Stimulated activated memory B cell treated with anti-CD40 and anti-IgM and Interleukin-4, amounts not matched to agents 10 μg/mL and 1 μg/mL and 100 μg/mL, for 72 hours (primary cell): Measurements from ENCODE around the gene KLHL6.
A peak's percentile ranks its signal among the peaks of the same experiment; 100 is the strongest.
"Not testable (repeated sequence)": the region's sequence is repeated elsewhere in the genome, so short reads cannot be mapped to it uniquely, and the experiment has no call there.

Experiments used
- ATAC-seq: fragments of 150-1000 bp; cut with Tn5 transposase; 2 replicates; pipeline ENCODE4 v1.10.0; 2021
- H3K27ac Mint-ChIP-seq: one replicate; pipeline ENCODE4 v1.8.0; 2022; ENCODE audit warnings: mild to moderate bottlenecking, mixed read lengths
- H3K27me3 Mint-ChIP-seq: one replicate; pipeline ENCODE4 v1.8.0; 2022; ENCODE audit warnings: mixed read lengths
- H3K36me3 Mint-ChIP-seq: one replicate; pipeline ENCODE4 v1.8.0; 2022; ENCODE audit warnings: mixed read lengths
- H3K4me1 Mint-ChIP-seq: one replicate; pipeline ENCODE4 v1.8.0; 2022; ENCODE audit warnings: mixed read lengths
- H3K4me3 Mint-ChIP-seq: one replicate; pipeline ENCODE4 v1.8.0; 2022; ENCODE audit warnings: mild to moderate bottlenecking, moderate library complexity, mixed read lengths
- H3K9me3 Mint-ChIP-seq: one replicate; pipeline ENCODE4 v1.8.0; 2022; ENCODE audit warnings: mixed read lengths

The KLHL6 gene

DNA sequence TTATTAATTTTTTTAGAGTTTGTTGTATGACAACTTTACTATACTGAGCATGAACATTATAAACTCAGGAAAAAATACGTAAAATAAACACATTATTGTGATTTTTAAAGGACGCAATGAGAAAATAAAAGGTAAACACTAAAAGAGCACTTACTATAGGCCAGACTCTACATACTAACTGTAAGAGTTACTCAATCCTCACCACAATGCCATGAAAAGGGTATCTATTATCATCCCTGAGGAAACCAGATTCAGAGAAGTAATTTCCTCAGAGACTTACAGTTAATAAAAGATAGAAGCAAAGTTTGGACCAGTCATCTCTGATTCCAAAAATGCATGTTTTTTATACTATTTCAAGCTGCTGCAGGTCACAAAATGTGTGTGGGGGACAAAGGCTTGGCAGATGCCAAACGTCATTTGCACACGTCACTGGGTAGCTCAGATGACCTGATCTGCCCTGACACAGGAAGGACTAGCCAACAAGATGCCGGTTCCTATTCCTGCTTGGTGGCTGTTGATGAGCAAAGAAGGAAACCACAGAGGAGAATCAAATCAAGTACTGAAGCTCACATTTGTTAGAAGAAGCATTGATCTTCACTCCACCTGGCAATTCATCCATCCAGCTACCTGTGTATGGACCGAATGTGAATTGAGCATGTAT lies 42.3 kb downstream of the KLHL6 start:
- Mint-ChIP-seq H3K36me3 (peaks cover 32% of the 10 kb centered on the region), H3K9me3 (peaks cover 3% of the 10 kb centered on the region), H3K4me3 (no peak overlapping the region), H3K4me1 (peaks cover 82% of the 10 kb centered on the region), H3K27me3 (no peaks in the 10 kb centered on the region), H3K27ac (peak overlapping the region; percentile 71)
- ATAC-seq: peak; percentile 63

DNA sequence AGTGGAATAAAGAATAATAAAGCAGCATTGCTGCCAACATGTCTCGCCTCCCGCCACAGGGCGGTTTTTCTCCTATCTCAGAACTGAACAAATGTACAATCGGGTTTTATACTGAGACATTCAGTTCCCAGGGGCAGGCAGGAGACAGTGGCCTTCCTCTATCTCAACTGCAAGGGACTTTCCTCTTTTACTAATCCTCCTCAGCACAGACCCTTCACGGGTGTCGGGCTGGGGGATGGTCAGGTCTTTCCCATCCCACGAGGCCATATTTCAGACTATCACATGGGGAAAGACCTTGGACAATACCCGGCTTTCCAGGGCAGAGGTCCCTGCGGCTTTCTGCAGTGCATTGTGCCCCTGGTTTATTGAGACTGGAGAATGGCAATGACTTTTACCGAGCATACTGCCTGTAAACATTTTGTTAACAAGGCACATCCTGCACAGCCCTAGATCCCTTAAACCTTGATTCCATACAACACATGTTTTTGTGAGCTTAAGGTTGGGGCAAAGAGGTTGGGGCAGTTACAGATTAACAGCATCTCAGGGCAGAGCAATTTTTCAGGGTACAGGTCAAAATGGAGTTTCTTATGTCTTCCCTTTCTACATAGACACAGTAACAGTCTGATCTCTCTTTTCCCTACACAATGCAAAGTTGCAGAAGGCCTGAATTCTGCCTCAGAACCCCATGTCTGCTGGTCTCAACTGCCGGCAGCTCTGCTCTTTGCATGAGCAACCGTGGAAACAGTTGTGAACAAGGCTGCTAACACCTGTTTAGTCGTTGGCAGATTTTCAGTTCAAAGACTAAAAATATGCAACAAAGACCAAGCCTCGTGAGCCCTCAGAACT lies 44.0 kb downstream of the KLHL6 start:
- peak; percentile 47 for ATAC-seq
- Mint-ChIP-seq H3K4me1 (peaks cover 76% of the 10 kb centered on the region), H3K4me3 (peak overlapping the region; percentile 53), H3K27ac (peak overlapping the region; percentile 71), H3K36me3 (peaks cover 38% of the 10 kb centered on the region)
- H3K27me3 Mint-ChIP-seq, H3K9me3 Mint-ChIP-seq: not testable (repeated sequence)

DNA sequence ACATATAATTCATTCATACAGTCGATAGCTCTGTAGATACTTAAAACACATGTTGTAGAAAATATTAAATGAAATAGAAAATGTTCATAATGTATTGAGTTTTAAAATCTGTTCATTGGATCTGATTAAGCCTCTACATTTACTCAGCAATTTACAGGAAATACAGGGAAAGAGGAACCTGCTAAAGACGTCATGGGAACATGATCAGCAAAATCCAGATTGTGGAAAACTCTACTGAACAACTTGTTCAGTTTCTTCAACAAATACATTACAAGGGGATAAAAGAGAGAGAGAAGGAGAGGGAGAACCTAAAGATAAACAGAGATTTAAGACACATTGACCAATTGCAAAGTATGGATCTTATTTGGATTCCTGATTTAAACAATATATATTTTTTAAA lies 46.7 kb downstream of the KLHL6 start:
- H3K27me3 Mint-ChIP-seq: no peaks in the 10 kb centered on the region
- H3K27ac Mint-ChIP-seq: peak overlapping the region; percentile 46
- H3K36me3 Mint-ChIP-seq: peaks cover 54% of the 10 kb centered on the region
- no peak overlapping the region for H3K4me3 Mint-ChIP-seq
- H3K9me3 Mint-ChIP-seq: no peaks in the 10 kb centered on the region
- ATAC-seq: no peak
- H3K4me1 Mint-ChIP-seq: peaks cover 50% of the 10 kb centered on the region

DNA sequence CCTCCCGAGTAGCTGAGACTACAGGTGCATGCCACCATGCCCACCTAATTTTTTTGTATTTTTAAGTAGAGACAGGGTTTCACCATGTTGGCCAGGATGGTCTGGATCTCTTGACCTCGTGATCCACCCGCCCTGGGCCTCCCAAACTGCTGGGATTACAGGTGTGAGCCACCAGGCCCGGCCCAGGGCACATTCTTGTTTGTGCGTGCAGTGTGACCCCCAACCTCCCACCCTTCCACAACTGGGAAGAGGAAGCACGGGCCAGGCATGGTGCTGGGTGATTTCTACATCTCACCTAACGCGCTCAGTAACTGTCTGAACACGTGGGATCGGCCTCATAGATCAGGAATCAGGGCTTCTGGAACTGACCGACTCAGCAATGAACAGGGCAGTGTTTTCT lies 48.0 kb downstream of the KLHL6 start:
- Mint-ChIP-seq H3K27me3 (no peaks in the 10 kb centered on the region), H3K4me1 (peaks cover 51% of the 10 kb centered on the region), H3K4me3 (no peak overlapping the region), H3K9me3 (no peaks in the 10 kb centered on the region), H3K27ac (no peak overlapping the region), H3K36me3 (peaks cover 62% of the 10 kb centered on the region)
- ATAC-seq: no peak

DNA sequence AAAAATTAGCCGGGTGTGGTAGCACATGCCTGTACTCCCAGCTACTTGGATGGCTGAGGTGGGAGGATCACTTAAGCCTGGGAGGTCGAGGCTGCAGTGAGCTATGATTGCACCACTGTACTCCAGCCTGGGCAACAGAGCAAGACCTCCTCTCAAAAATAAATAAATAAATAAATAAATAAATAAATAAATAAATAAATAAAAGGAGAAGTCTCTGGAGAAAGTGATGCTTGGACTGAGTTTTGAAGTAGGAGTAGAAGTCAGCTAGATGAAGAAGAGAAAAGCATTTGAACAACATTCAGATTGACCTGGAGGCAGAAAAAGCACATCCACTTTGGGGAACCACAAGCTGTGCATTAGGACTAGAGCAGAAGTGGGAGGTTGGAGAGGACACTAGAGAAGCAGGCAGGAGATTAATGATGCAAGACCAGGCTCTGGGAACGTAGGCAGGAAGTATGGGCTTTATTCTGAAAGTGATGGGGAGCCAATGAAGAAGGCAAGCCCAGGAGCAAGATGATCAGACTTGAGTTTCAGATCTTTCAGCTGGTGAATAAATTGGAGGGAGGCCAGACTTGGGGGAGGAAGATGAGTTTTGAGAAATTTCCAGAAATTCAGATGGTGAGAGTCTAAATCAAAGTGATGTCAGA lies 48.7 kb downstream of the KLHL6 start:
- Mint-ChIP-seq H3K27me3 (no peaks in the 10 kb centered on the region), H3K36me3 (peaks cover 63% of the 10 kb centered on the region), H3K27ac (peak overlapping the region; percentile 35), H3K4me3 (no peak overlapping the region), H3K4me1 (peaks cover 46% of the 10 kb centered on the region), H3K9me3 (no peaks in the 10 kb centered on the region)
- ATAC-seq: no peak

DNA sequence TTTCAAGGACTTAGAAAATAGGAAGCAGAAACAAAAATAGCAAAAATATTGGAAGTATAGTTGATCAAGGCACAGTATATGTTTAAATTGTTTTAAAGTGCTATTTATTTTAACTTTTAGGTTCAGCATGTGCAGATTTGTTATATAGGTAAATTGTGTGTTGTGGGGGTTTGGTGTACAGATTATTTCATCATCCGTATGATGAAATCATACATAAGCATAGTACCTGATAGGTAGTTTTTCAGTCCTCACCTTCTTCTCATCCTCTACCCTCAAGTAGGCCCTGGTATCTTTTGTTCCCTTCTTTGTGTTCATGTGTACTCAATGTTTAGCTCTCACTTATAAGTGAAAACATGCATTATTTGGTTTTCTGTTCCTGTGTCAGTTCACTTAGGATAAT lies 50.9 kb downstream of the KLHL6 start:
- no peak overlapping the region for H3K27ac Mint-ChIP-seq
- no peaks in the 10 kb centered on the region for H3K9me3 Mint-ChIP-seq
- no peaks in the 10 kb centered on the region for H3K27me3 Mint-ChIP-seq
- no peak overlapping the region for H3K4me3 Mint-ChIP-seq
- ATAC-seq: no peak
- peaks cover 81% of the 10 kb centered on the region for H3K36me3 Mint-ChIP-seq
- peaks cover 33% of the 10 kb centered on the region for H3K4me1 Mint-ChIP-seq

DNA sequence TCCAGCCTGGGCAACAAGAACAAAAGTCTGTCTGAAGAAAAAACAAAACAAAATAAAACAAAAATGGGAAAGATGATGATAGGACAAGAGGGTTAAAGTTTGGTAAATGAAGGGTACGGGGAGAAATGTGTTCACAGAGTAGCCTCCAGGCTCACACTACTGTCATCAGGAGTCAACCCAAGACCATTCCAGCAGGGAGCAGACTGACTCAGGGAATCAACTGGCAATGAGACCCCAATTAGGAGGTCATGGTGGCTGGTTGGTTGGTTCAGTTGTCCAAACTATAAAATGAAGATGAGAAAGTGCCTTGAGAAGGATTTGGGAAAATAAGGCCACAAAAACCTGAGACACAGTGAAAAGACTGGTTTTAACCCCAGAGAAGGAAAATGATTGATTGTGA lies 51.8 kb downstream of the KLHL6 start:
- Mint-ChIP-seq H3K9me3 (no peaks in the 10 kb centered on the region), H3K4me1 (peaks cover 25% of the 10 kb centered on the region), H3K4me3 (no peak overlapping the region), H3K36me3 (peaks cover 81% of the 10 kb centered on the region), H3K27ac (no peak overlapping the region), H3K27me3 (no peaks in the 10 kb centered on the region)
- ATAC-seq: no peak

DNA sequence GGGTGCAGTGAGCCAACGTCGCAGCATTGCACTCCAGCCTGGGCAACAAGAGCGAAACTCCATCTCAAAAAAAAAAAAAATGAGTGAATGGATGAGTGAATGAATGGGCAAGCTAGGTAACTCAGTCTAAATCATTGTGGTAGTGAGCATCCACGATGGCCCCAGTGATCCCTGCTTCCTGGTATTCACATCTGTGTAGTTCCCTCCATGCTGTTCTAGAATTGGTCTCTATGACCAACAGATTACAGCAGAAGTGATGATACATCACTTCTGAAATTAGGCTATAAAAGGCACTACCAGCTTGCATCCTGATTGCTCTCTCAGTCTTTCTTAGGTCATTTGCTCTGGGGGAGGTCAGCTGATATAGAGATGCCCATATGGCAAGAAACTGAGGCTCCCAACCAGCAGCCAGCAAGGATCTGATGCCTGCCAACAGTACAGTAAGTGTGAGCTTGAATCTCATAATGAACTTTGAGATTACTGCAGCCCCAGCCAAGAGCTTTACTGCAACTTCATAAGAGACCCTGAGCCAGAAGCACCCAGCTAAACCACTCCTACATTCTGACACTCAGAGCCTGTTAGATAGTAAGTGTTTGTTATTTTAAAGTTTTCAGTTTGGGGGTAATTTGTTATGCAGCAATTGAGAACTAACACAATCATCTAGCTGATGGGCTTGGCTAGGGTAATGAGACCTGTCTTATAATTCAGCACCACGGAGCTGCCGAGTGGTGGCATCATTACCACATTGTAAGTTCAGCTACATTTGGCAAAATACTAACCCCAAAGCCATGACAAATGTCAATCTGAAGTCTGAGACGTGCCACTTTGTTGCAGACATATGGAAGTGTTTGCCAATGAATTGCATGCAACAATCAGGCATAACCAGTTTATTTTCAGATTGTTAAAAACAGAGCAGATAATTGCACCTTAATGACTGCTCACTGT lies 53.0 kb downstream of the KLHL6 start:
- ATAC-seq: no peak
- H3K27me3 Mint-ChIP-seq: no peaks in the 10 kb centered on the region

DNA sequence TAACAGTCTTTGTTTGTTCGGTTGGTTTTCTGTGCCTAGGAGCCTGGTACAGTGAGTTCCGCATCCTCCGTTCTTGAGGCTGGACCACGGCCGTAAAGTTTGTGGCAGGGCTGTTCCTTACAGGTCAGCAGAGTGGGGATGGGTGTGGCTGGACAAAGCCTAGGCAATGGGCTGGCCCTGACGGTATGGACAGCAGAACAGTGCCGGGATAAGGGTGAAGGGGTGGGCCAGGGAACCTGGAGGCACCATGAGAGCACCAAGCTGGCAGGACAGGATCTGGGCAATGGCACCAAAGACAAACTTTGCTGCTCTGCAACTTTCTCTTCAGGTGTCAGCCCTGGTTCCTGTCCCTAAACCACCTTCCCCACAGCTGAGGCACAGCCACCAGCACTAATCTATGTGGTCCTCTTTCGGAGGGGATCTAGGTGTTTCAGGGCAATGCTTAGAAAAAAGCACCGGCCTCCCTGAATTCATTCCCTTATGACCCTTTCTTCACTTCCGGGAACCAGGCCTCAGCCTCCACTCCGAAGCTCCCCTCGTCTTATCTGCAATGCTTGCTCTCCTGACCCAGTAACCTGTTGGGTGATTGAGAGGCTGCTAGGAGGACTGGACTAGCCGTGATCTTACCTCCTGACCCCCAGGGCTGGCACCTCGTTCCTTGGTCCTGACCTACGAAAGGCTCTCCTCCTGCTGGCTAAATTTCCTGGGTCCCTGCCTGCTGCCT lies 54.4 kb downstream of the KLHL6 start:
- H3K4me3 Mint-ChIP-seq: no peak overlapping the region
- no peaks in the 10 kb centered on the region for H3K9me3 Mint-ChIP-seq
- no peaks in the 10 kb centered on the region for H3K27me3 Mint-ChIP-seq
- ATAC-seq: no peak
- no peak overlapping the region for H3K27ac Mint-ChIP-seq
- peaks cover 11% of the 10 kb centered on the region for H3K4me1 Mint-ChIP-seq
- peaks cover 67% of the 10 kb centered on the region for H3K36me3 Mint-ChIP-seq

More for the DNA sequence above, 53.0 kb downstream of the KLHL6 start:
- Mint-ChIP-seq H3K4me1 (peaks cover 20% of the 10 kb centered on the region), H3K4me3 (no peak overlapping the region), H3K36me3 (peaks cover 78% of the 10 kb centered on the region), H3K27ac (no peak overlapping the region), H3K9me3 (no peaks in the 10 kb centered on the region)

DNA sequence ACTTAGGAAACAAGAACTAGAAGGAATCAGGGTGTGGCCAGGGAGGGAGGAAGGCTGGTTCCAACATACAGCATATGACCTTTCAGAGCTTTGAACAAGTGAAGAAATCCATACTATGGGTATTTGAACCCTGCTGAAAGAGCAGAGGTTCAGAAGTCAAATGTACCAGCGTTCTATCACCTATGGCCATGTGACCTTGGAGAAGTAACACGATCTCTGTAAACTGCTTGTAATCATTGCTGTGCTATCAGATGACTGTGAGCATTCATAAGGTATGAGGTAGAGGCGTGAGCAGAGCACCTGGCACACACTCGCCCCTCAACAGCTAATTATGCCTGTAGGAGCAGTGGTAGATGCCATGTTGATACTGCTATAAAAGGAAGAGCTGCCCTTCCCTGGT lies 55.2 kb downstream of the KLHL6 start:
- no peak overlapping the region for H3K27ac Mint-ChIP-seq
- no peaks in the 10 kb centered on the region for H3K27me3 Mint-ChIP-seq

DNA sequence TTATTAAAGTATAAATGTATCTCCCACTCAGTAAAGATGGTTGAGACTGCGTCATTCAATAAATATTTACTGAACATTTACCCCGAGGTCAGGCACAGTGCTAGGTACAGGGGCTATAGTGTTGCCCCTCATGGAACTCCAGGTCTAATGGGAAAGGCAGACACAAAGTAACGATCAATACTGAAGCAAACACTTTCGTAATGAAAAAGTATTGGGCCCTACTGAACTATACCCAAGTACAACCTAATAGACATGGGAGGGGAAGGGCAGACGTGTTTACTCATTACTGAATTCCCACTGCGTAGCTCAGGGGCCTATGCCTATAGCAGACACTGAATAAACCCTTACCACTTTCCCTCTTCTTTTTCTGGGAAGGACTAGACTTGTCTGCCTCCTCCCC lies 56.9 kb downstream of the KLHL6 start:
- H3K4me3 Mint-ChIP-seq: no peak overlapping the region
- no peaks in the 10 kb centered on the region for H3K27me3 Mint-ChIP-seq
- H3K27ac Mint-ChIP-seq: no peak overlapping the region
- H3K36me3 Mint-ChIP-seq: peaks cover 57% of the 10 kb centered on the region
- no peak for ATAC-seq
- peaks cover 8% of the 10 kb centered on the region for H3K4me1 Mint-ChIP-seq
- no peaks in the 10 kb centered on the region for H3K9me3 Mint-ChIP-seq

More for the DNA sequence above, 55.2 kb downstream of the KLHL6 start:
- Mint-ChIP-seq H3K4me1 (peaks cover 11% of the 10 kb centered on the region), H3K9me3 (no peaks in the 10 kb centered on the region), H3K36me3 (peaks cover 64% of the 10 kb centered on the region), H3K4me3 (no peak overlapping the region)
- ATAC-seq: no peak

DNA sequence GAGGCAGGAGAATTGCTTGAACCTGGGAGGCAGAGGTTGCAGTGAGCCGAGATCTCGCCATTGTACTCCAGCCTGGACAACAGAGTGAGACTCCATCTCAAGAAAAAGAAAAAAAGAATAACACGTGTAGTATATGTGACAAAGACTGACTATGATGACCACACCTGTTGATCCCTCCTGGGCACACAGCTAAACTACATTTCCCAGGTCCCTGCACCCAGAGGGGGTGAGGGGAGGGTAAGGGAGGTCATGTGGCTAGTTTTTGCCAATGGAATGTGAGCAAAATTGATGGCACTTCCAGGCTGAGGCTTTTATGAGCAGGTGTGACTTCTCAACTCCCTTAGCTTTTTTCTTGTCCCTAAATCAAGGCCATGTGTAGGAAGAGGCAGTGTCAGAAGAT lies 58.2 kb downstream of the KLHL6 start:
- no peaks in the 10 kb centered on the region for H3K27me3 Mint-ChIP-seq
- no peak overlapping the region for H3K4me3 Mint-ChIP-seq
- no peak overlapping the region for H3K27ac Mint-ChIP-seq
- no peak for ATAC-seq
- H3K4me1 Mint-ChIP-seq: no peaks in the 10 kb centered on the region
- H3K36me3 Mint-ChIP-seq: peaks cover 63% of the 10 kb centered on the region
- no peaks in the 10 kb centered on the region for H3K9me3 Mint-ChIP-seq

DNA sequence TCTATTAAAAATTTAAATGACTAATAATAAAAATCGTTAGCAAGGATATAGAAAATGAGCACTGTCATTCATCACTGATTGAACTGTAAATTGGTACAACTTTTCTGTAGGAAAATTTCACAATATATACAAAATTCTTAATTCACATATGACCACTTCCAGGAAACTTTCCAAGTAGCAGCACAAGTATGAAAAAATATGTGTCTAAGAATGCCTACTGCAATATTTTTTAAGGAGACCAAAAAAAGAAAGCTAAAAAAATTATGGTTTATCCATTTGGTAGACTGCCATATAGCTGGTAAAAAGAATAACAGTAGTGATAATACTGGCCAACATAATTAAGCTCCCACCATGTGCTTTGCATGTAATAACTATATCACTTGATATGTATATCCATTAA lies 59.2 kb downstream of the KLHL6 start:
- Mint-ChIP-seq H3K9me3 (no peaks in the 10 kb centered on the region), H3K36me3 (peaks cover 67% of the 10 kb centered on the region), H3K4me1 (no peaks in the 10 kb centered on the region), H3K4me3 (no peak overlapping the region), H3K27me3 (no peaks in the 10 kb centered on the region), H3K27ac (no peak overlapping the region)
- ATAC-seq: no peak

DNA sequence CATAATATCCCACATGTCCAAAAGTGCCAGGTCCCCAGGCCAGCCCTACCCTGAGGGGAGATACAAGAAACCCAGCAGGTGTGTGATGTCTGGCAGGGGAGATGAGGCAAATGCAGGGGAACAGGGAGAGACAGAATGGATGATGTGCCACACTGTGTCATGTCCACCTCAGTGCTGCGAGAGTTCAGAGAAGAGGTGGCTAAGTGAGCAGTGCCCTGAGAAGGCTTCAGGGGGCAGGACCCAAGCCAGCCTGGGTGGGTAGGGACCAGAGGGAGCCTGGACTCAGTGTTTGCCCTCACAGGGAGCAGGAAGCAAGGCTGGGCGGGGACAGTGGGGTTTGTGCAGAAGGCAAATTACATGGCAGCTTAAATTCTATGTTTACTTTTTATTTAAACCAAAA lies 61.2 kb downstream of the KLHL6 start:
- Mint-ChIP-seq H3K27ac (no peak overlapping the region), H3K36me3 (peaks cover 52% of the 10 kb centered on the region), H3K9me3 (no peaks in the 10 kb centered on the region), H3K4me3 (no peak overlapping the region), H3K4me1 (no peaks in the 10 kb centered on the region), H3K27me3 (no peaks in the 10 kb centered on the region)
- no peak for ATAC-seq
